ENCODE measurements around the gene SPIN2B. TPM values are rescaled to one million over a fixed set of nuclear protein-coding genes. Genes with fewer than 3 reads are reported as not detected.
A peak's percentile ranks its signal among the peaks of the same experiment; 100 is the strongest.
"Not testable (repeated sequence)": the region's sequence is repeated elsewhere in the genome, so short reads cannot be mapped to it uniquely, and the experiment has no call there.

Gene SPIN2B
- total RNA-seq (2012; rRNA removed): 6.8 and 10.4 TPM in 2 replicates

- Histone ChIP-seq H3K4me3 (ENCODE audit: low read length) (peak within 1 kb of the TSS; percentile 78), H3K9ac (ENCODE audit: low read depth, low read length) (peak within 1 kb of the TSS; percentile 75), H3K36me3 (ENCODE audit: insufficient read depth, low read length) (no peaks in the 10 kb centered on the region), H3K27me3 (ENCODE audit: control insufficient read depth, insufficient read depth, low read length) (no peaks in the 10 kb centered on the region), H3K4me1 (ENCODE audit: control insufficient read depth, insufficient read depth, low read length) (no peaks in the 10 kb centered on the region), H3K9me3 (replicated peaks; ENCODE audit: low read length) (no peaks in the 10 kb centered on the region), H3K4me2 (ENCODE audit: low read length) (peak within 1 kb of the TSS; percentile 71)
Measured at GRCh38 chrX:57121162-57121755, at the start of gene SPIN2B. TSS of gene SPIN2B (minus strand) at chrX:57121548.

- H3K4me1 ChIP-seq (ENCODE audit: control insufficient read depth, insufficient read depth, low read length): no peaks in the 10 kb centered on the region
- no peak overlapping the region for H3K9ac ChIP-seq (ENCODE audit: low read depth, low read length)
- H3K4me3 ChIP-seq (ENCODE audit: low read length): no peak overlapping the region
- no peaks in the 10 kb centered on the region for H3K9me3 ChIP-seq (replicated peaks; ENCODE audit: low read length)
- H3K27me3 ChIP-seq (ENCODE audit: control insufficient read depth, insufficient read depth, low read length): no peaks in the 10 kb centered on the region
- H3K4me2 ChIP-seq (ENCODE audit: low read length): no peak overlapping the region
- H3K36me3 ChIP-seq (ENCODE audit: insufficient read depth, low read length): no peaks in the 10 kb centered on the region
Measured at GRCh38 chrX:57156397-57157049, 35.2 kb upstream of the SPIN2B start.

- no peaks in the 10 kb centered on the region for H3K36me3 ChIP-seq (ENCODE audit: insufficient read depth, low read length)
- H3K9ac ChIP-seq (ENCODE audit: low read depth, low read length): no peak overlapping the region
- no peak overlapping the region for H3K4me3 ChIP-seq (ENCODE audit: low read length)
Measured at GRCh38 chrX:57155171-57155570, 33.8 kb upstream of the SPIN2B start.

GRCh38 chrX:57152222-57152621 is 30.9 kb upstream of the SPIN2B start:
- not testable (repeated sequence) for H3K4me3 ChIP-seq (ENCODE audit: low read length); H3K9ac ChIP-seq (ENCODE audit: low read depth, low read length); H3K27me3 ChIP-seq (ENCODE audit: control insufficient read depth, insufficient read depth, low read length); H3K4me2 ChIP-seq (ENCODE audit: low read length); H3K4me1 ChIP-seq (ENCODE audit: control insufficient read depth, insufficient read depth, low read length); H3K9me3 ChIP-seq (replicated peaks; ENCODE audit: low read length); H3K36me3 ChIP-seq (ENCODE audit: insufficient read depth, low read length)

More at GRCh38 chrX:57155171-57155570, 33.8 kb upstream of the SPIN2B start:
- no peaks in the 10 kb centered on the region for H3K27me3 ChIP-seq (ENCODE audit: control insufficient read depth, insufficient read depth, low read length)
- H3K4me2 ChIP-seq (ENCODE audit: low read length): no peak overlapping the region
- no peaks in the 10 kb centered on the region for H3K4me1 ChIP-seq (ENCODE audit: control insufficient read depth, insufficient read depth, low read length)
- no peaks in the 10 kb centered on the region for H3K9me3 ChIP-seq (replicated peaks; ENCODE audit: low read length)

GRCh38 chrX:57138674-57139073 is 17.3 kb upstream of the SPIN2B start:
- Histone ChIP-seq H3K4me3 (ENCODE audit: low read length) (no peak overlapping the region), H3K4me1 (ENCODE audit: control insufficient read depth, insufficient read depth, low read length) (no peaks in the 10 kb centered on the region), H3K36me3 (ENCODE audit: insufficient read depth, low read length) (no peaks in the 10 kb centered on the region), H3K27me3 (ENCODE audit: control insufficient read depth, insufficient read depth, low read length) (no peaks in the 10 kb centered on the region), H3K9me3 (replicated peaks; ENCODE audit: low read length) (no peaks in the 10 kb centered on the region), H3K4me2 (ENCODE audit: low read length) (no peak overlapping the region), H3K9ac (ENCODE audit: low read depth, low read length) (no peak overlapping the region)

- Histone ChIP-seq H3K4me3 (ENCODE audit: low read length) (no peak overlapping the region), H3K4me1 (ENCODE audit: control insufficient read depth, insufficient read depth, low read length) (no peaks in the 10 kb centered on the region), H3K4me2 (ENCODE audit: low read length) (peak overlapping the region; percentile 13), H3K27me3 (ENCODE audit: control insufficient read depth, insufficient read depth, low read length) (no peaks in the 10 kb centered on the region), H3K9ac (ENCODE audit: low read depth, low read length) (no peak overlapping the region), H3K9me3 (replicated peaks; ENCODE audit: low read length) (no peaks in the 10 kb centered on the region), H3K36me3 (ENCODE audit: insufficient read depth, low read length) (no peaks in the 10 kb centered on the region)
Measured at GRCh38 chrX:57137501-57137900, 16.2 kb upstream of the SPIN2B start.

- H3K9ac ChIP-seq (ENCODE audit: low read depth, low read length); H3K9me3 ChIP-seq (replicated peaks; ENCODE audit: low read length); H3K4me3 ChIP-seq (ENCODE audit: low read length); H3K27me3 ChIP-seq (ENCODE audit: control insufficient read depth, insufficient read depth, low read length); H3K36me3 ChIP-seq (ENCODE audit: insufficient read depth, low read length); H3K4me1 ChIP-seq (ENCODE audit: control insufficient read depth, insufficient read depth, low read length): not testable (repeated sequence)
- peak within 1 kb of the TSS; percentile 13 for H3K4me2 ChIP-seq (ENCODE audit: low read length)
Measured at GRCh38 chrX:57137073-57137472, 15.7 kb upstream of the SPIN2B start, which contains the start of gene SPIN2A. TSS of gene SPIN2A (minus strand) at chrX:57137397. CDS start at chrX:57136597, 800 bp downstream.

- H3K36me3 ChIP-seq (ENCODE audit: insufficient read depth, low read length); H3K9me3 ChIP-seq (replicated peaks; ENCODE audit: low read length); H3K9ac ChIP-seq (ENCODE audit: low read depth, low read length); H3K4me2 ChIP-seq (ENCODE audit: low read length); H3K4me3 ChIP-seq (ENCODE audit: low read length); H3K4me1 ChIP-seq (ENCODE audit: control insufficient read depth, insufficient read depth, low read length); H3K27me3 ChIP-seq (ENCODE audit: control insufficient read depth, insufficient read depth, low read length): not testable (repeated sequence)
Measured at GRCh38 chrX:57136589-57136988, 15.2 kb upstream of the SPIN2B start.

- Histone ChIP-seq H3K4me2 (ENCODE audit: low read length) (no peak overlapping the region), H3K27me3 (ENCODE audit: control insufficient read depth, insufficient read depth, low read length) (no peaks in the 10 kb centered on the region), H3K9ac (ENCODE audit: low read depth, low read length) (no peak overlapping the region), H3K4me3 (ENCODE audit: low read length) (no peak overlapping the region), H3K4me1 (ENCODE audit: control insufficient read depth, insufficient read depth, low read length) (no peaks in the 10 kb centered on the region), H3K9me3 (replicated peaks; ENCODE audit: low read length) (no peaks in the 10 kb centered on the region), H3K36me3 (ENCODE audit: insufficient read depth, low read length) (no peaks in the 10 kb centered on the region)
Measured at GRCh38 chrX:57135287-57135686, 13.9 kb upstream of the SPIN2B start.

GRCh38 chrX:57134702-57135101 is 13.4 kb upstream of the SPIN2B start:
- H3K4me3 ChIP-seq (ENCODE audit: low read length): no peak overlapping the region
- H3K4me2 ChIP-seq (ENCODE audit: low read length): no peak overlapping the region
- H3K27me3 ChIP-seq (ENCODE audit: control insufficient read depth, insufficient read depth, low read length): no peaks in the 10 kb centered on the region
- no peaks in the 10 kb centered on the region for H3K4me1 ChIP-seq (ENCODE audit: control insufficient read depth, insufficient read depth, low read length)
- H3K9me3 ChIP-seq (replicated peaks; ENCODE audit: low read length): no peaks in the 10 kb centered on the region
- H3K9ac ChIP-seq (ENCODE audit: low read depth, low read length): no peak overlapping the region
- no peaks in the 10 kb centered on the region for H3K36me3 ChIP-seq (ENCODE audit: insufficient read depth, low read length)

- Histone ChIP-seq H3K9ac (ENCODE audit: low read depth, low read length) (no peak overlapping the region), H3K36me3 (ENCODE audit: insufficient read depth, low read length) (no peaks in the 10 kb centered on the region), H3K4me3 (ENCODE audit: low read length) (no peak overlapping the region), H3K4me1 (ENCODE audit: control insufficient read depth, insufficient read depth, low read length) (no peaks in the 10 kb centered on the region), H3K9me3 (replicated peaks; ENCODE audit: low read length) (no peaks in the 10 kb centered on the region), H3K27me3 (ENCODE audit: control insufficient read depth, insufficient read depth, low read length) (no peaks in the 10 kb centered on the region), H3K4me2 (ENCODE audit: low read length) (no peak overlapping the region)
Measured at GRCh38 chrX:57133706-57134105, 12.4 kb upstream of the SPIN2B start.

GRCh38 chrX:57133284-57133683 is 11.9 kb upstream of the SPIN2B start:
- H3K4me3 ChIP-seq (ENCODE audit: low read length); H3K36me3 ChIP-seq (ENCODE audit: insufficient read depth, low read length); H3K9me3 ChIP-seq (replicated peaks; ENCODE audit: low read length); H3K27me3 ChIP-seq (ENCODE audit: control insufficient read depth, insufficient read depth, low read length); H3K4me1 ChIP-seq (ENCODE audit: control insufficient read depth, insufficient read depth, low read length); H3K4me2 ChIP-seq (ENCODE audit: low read length); H3K9ac ChIP-seq (ENCODE audit: low read depth, low read length): not testable (repeated sequence)
